GM12891 (cell line): ENCODE results near the gene HES5.

ENCODE experiments used
- DNase-seq: peaks from one replicate; pipeline ENCODE4 v3.0.0; 2011; ENCODE audit warnings: low spot score; ENCODE audit not compliant: insufficient read length
- FAIRE-seq: peaks from 2 replicates; lab custom pipeline; 2011; peaks lifted over from hg19 to GRCh38; lab: Jason Lieb, UNC
- PAX5 ChIP-seq: IDR thresholded peaks from 2 replicates; pipeline ENCODE4 v1.6.1; 2011; ENCODE audit warnings: low read length, moderate library complexity, mild to moderate bottlenecking; ENCODE audit not compliant: insufficient read depth, severe bottlenecking
- POLR2A ChIP-seq: IDR thresholded peaks from 2 replicates; pipeline ENCODE4 v1.6.1; 2011; ENCODE audit warnings: low read depth, low read length, control low read depth
- POLR2AphosphoS5 ChIP-seq: IDR thresholded peaks from 2 replicates; pipeline ENCODE4 v1.6.1; 2011; ENCODE audit warnings: low read depth, low read length, control low read depth
- POU2F2 ChIP-seq: IDR thresholded peaks from 2 replicates; pipeline ENCODE4 v1.6.1; 2011; ENCODE audit warnings: low read depth, mild to moderate bottlenecking, control low read depth, low read length, moderate library complexity
- SPI1 ChIP-seq: IDR thresholded peaks from 2 replicates; pipeline ENCODE4 v1.6.1; 2011; ENCODE audit warnings: low read depth, low read length, control low read depth
- TAF1 ChIP-seq: IDR thresholded peaks from 2 replicates; pipeline ENCODE4 v1.6.1; 2011; ENCODE audit warnings: low read depth, low read length, control low read depth

HES5 gene

GRCh38 chr1:2480236-2480985, 49.7 kb downstream of the HES5 start:
- TF ChIP-seq SPI1: no peak
- TF ChIP-seq PAX5: no peak
- no peak for TF ChIP-seq TAF1
- TF ChIP-seq POU2F2: no peak
- no peak for TF ChIP-seq POLR2AphosphoS5
- TF ChIP-seq POLR2A: no peak
- DNase-seq: no peak
- no peak for FAIRE-seq

- FAIRE-seq (no peak), DNase-seq (no peak)
- TF ChIP-seq POLR2AphosphoS5 (no peak), POLR2A (no peak), TAF1 (no peak), PAX5 (no peak), POU2F2 (no peak), SPI1 (no peak)
Observed at GRCh38 chr1:2479618-2480017, 50.4 kb downstream of the HES5 start.

GRCh38 chr1:2479186-2479585, 50.9 kb downstream of the HES5 start:
- TF ChIP-seq POU2F2 (no peak), POLR2A (no peak), POLR2AphosphoS5 (no peak)

More at GRCh38 chr1:2479186-2479585, 50.9 kb downstream of the HES5 start:
- DNase-seq (no peak), FAIRE-seq (no peak)
